Retinal pigment epithelial cell (primary cell): ENCODE data around the gene DAB2IP.

Experiments used
- DNase-seq: peaks from one replicate; pipeline ENCODE4 v3.0.0-alpha.2; 2010; ENCODE audit warnings: low read depth
- H3K4me3 ChIP-seq: 2 replicates; pipeline ENCODE4 v1.5.1; 2011; ENCODE audit warnings: mild to moderate bottlenecking, low read length, control low read depth, moderate library complexity
- TF ChIP-seq, protein P1 (sequence below): conservative IDR thresholded peaks from 2 replicates; pipeline ENCODE4 v1.5.1; 2011; ENCODE audit warnings: low read depth, low read length, control low read depth, inconsistent platforms

The DAB2IP gene

GRCh38 chr9:121759996-121760395 is 108.6 kb downstream of the DAB2IP start:
- TF ChIP-seq, protein P1, sequence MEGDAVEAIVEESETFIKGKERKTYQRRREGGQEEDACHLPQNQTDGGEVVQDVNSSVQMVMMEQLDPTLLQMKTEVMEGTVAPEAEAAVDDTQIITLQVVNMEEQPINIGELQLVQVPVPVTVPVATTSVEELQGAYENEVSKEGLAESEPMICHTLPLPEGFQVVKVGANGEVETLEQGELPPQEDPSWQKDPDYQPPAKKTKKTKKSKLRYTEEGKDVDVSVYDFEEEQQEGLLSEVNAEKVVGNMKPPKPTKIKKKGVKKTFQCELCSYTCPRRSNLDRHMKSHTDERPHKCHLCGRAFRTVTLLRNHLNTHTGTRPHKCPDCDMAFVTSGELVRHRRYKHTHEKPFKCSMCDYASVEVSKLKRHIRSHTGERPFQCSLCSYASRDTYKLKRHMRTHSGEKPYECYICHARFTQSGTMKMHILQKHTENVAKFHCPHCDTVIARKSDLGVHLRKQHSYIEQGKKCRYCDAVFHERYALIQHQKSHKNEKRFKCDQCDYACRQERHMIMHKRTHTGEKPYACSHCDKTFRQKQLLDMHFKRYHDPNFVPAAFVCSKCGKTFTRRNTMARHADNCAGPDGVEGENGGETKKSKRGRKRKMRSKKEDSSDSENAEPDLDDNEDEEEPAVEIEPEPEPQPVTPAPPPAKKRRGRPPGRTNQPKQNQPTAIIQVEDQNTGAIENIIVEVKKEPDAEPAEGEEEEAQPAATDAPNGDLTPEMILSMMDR: no peak
- no peak for DNase-seq
- no peak overlapping the region for H3K4me3 ChIP-seq

DNA sequence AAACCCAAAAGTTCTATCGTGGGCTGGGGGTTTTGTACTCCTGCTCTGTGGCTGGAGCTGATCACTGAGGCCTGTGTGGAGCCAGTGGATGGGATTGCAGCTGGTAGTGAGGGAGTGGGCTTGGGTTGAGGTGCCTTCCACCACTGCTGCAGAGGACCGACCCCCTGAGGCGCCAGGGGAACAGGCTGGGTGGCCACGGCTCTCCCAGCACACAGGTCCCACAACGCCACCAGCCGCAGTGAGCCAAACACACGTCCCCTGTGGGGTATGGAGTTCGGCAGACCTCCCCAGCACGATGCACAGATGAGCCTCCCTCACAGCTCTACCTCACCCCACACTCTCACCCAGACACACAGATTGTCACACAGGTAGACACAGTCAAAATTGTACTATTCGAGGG is 109.1 kb downstream of the DAB2IP start:
- no peak overlapping the region for H3K4me3 ChIP-seq
- TF ChIP-seq, protein P1: no peak
- no peak for DNase-seq

GRCh38 chr9:121763131-121763530 is 111.7 kb downstream of the DAB2IP start:
- no peak overlapping the region for H3K4me3 ChIP-seq
- TF ChIP-seq, protein P1: no peak
- DNase-seq: no peak

DNA sequence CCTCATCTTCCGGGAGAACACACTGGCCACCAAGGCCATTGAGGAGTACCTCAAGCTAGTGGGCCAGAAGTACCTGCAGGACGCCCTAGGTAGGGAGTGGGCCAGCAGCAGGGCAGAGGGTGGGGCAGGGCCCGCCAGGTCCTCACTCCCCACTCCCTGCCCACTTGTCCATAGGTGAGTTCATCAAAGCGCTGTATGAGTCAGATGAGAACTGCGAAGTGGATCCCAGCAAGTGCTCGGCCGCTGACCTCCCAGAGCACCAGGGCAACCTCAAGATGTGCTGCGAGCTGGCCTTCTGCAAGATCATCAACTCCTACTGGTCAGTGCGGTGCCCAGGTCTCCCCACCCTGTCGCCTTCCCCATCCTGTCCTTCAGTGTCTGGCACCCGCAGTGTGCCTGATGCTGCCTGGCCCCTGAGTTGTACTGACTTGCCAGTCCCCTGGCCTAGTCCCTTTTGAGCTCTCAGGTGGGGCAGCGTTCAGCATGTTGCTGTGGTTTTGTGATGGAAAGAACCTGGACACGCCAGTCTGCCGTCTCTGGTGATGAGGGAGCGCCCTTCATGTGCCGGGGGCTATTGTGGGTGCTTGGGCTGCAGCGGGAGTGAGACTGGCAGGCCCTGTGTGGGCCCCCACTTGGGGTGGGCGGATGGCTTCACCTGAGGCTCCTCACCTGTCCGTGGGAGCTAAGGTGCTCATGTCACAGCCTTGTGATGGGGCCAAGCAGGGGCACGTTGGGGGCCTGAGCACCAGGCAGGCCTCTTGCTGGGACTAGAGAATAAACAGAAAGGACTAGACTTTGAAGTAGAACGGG is 112.3 kb downstream of the DAB2IP start:
- TF ChIP-seq, protein P1: no peak
- no peak overlapping the region for H3K4me3 ChIP-seq
- DNase-seq: no peak

DNA sequence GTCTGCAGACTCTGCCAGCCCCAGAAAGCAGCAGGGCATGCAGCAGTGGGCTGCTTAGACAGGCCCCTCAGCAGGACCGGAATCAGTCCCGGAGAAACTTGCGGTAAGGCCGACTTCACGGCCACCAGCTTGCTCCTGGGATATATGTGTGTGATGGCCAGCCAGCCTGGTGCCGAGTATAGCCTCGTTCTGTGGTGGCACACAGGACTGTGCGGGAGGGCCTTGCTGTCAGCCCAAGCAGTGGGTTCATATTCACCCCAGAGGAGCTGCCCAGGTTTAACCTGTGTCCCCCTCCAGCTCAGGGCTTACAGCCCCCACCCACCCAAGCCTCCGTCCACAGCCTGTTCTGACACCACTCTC is 112.9 kb downstream of the DAB2IP start:
- TF ChIP-seq, protein P1: no peak
- H3K4me3 ChIP-seq: no peak overlapping the region
- DNase-seq: no peak

GRCh38 chr9:121765021-121765950 is 113.9 kb downstream of the DAB2IP start:
- DNase-seq: no peak
- TF ChIP-seq, protein P1: no peak
- H3K4me3 ChIP-seq: no peak overlapping the region
